Panc1 (cell line): ENCODE results near the gene TLR4.

Experiments
- POLR2AphosphoS5 ChIP-seq: IDR thresholded peaks from 2 replicates; pipeline ENCODE4 v1.6.1; 2012; ENCODE audit warnings: mild to moderate bottlenecking, low read depth, low read length, moderate library complexity
- SIN3A ChIP-seq: IDR thresholded peaks from 2 replicates; pipeline ENCODE4 v1.6.1; 2012; ENCODE audit warnings: low read depth, mild to moderate bottlenecking, low read length, moderate library complexity, borderline replicate concordance; ENCODE audit not compliant: insufficient read depth
- TCF7L2 ChIP-seq: IDR thresholded peaks from 2 replicates; pipeline ENCODE4 v1.6.1; 2011; ENCODE audit warnings: mild to moderate bottlenecking, low read depth, low read length, inconsistent platforms
- TF ChIP-seq, protein P1 (sequence below): fragments of 450-650 bp; IDR thresholded peaks from 2 replicates; pipeline ENCODE4 v1.5.1; 2017; ENCODE audit warnings: mild to moderate bottlenecking
- TF ChIP-seq, protein P2 (sequence below), 2 experiments: IDR thresholded peaks; 2 replicates each; pipeline ENCODE4 v1.6.1; 2011 to 2012; ENCODE audit warnings: low read depth in 2 of 2, control low read depth in 1 of 2, low read length in 1 of 2, mild to moderate bottlenecking in 1 of 2, moderate library complexity in 1 of 2; ENCODE audit not compliant: insufficient read depth in 1 of 2

DNA sequence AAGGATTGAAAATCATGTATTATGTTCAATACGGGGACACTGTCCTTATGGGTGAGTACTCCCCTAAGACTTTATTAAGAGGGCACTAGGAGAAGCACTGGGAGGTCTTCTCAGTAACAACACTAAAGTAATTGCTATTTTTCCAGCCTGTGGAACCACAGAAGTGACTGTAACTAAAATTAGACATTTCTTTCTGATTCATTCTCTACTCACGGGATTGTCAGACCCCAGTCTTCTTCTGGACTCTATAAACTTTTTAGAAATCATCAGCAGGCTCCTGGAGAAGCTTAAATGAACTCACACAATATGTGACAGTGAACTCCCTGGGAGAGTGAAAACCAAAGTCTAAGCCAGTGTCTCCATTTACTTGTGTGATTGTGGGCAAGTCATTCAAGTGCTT is 14.5 kb downstream of the TLR4 start:
- TF ChIP-seq, protein P1, sequence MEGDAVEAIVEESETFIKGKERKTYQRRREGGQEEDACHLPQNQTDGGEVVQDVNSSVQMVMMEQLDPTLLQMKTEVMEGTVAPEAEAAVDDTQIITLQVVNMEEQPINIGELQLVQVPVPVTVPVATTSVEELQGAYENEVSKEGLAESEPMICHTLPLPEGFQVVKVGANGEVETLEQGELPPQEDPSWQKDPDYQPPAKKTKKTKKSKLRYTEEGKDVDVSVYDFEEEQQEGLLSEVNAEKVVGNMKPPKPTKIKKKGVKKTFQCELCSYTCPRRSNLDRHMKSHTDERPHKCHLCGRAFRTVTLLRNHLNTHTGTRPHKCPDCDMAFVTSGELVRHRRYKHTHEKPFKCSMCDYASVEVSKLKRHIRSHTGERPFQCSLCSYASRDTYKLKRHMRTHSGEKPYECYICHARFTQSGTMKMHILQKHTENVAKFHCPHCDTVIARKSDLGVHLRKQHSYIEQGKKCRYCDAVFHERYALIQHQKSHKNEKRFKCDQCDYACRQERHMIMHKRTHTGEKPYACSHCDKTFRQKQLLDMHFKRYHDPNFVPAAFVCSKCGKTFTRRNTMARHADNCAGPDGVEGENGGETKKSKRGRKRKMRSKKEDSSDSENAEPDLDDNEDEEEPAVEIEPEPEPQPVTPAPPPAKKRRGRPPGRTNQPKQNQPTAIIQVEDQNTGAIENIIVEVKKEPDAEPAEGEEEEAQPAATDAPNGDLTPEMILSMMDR, result no peak
- TF ChIP-seq, protein P2, sequence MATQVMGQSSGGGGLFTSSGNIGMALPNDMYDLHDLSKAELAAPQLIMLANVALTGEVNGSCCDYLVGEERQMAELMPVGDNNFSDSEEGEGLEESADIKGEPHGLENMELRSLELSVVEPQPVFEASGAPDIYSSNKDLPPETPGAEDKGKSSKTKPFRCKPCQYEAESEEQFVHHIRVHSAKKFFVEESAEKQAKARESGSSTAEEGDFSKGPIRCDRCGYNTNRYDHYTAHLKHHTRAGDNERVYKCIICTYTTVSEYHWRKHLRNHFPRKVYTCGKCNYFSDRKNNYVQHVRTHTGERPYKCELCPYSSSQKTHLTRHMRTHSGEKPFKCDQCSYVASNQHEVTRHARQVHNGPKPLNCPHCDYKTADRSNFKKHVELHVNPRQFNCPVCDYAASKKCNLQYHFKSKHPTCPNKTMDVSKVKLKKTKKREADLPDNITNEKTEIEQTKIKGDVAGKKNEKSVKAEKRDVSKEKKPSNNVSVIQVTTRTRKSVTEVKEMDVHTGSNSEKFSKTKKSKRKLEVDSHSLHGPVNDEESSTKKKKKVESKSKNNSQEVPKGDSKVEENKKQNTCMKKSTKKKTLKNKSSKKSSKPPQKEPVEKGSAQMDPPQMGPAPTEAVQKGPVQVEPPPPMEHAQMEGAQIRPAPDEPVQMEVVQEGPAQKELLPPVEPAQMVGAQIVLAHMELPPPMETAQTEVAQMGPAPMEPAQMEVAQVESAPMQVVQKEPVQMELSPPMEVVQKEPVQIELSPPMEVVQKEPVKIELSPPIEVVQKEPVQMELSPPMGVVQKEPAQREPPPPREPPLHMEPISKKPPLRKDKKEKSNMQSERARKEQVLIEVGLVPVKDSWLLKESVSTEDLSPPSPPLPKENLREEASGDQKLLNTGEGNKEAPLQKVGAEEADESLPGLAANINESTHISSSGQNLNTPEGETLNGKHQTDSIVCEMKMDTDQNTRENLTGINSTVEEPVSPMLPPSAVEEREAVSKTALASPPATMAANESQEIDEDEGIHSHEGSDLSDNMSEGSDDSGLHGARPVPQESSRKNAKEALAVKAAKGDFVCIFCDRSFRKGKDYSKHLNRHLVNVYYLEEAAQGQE (IDR thresholded peaks at IDR 0.05; ENCODE audit: insufficient read depth in 1 of 2, low read depth in 2 of 2, low read length in 1 of 2), result no peak
- no peak for TF ChIP-seq POLR2AphosphoS5
- TF ChIP-seq SIN3A, result no peak
- no peak for TF ChIP-seq TCF7L2
